Measurements from ENCODE around the gene NDST1.

NDST1 gene

DNA sequence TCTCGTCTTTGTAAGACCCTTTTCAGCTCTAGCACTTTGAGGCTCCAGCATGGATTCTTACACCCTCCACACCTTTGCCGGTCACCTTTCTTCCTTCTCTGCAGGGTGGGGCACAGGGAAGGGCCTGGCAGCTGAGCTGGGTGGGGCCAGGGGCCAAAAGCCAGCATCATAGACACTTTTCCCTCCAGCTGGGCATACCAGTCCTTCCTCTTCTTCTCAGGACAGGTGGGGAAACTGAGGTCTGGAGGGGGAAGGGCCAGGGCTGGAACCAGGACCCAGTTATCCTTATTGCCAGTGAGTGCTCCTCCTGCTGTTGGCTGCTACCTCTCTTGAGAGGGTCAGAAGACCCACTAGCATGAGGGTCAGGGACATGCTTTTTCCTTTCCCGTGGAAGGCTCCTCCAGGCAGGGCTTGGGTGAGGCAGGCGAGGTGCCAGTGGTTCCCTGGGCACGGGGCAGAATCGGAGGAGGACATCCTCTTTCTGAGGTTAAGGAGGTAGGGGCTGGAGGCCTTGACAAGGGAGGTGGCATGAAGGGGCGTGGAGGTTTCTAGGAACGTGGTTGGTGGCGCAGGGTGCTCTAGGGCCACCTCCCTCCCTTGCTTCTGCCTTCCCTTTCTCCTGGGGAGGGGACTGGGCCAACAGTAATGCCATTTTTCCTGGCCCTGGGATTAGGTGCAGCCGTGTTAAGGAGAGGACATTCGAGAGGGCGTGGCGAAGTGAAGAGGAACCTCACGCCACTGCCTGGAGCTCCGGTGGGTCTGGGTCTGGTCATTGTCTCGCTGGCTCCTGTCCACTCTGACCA lies at the start of gene NDST1:
TSS of gene NDST1 (plus strand) at position 658 of the 803 bp plus-strand sequence. CDS start 13,124 bp downstream, outside the sequence.
- TF ChIP-seq, protein P1, sequence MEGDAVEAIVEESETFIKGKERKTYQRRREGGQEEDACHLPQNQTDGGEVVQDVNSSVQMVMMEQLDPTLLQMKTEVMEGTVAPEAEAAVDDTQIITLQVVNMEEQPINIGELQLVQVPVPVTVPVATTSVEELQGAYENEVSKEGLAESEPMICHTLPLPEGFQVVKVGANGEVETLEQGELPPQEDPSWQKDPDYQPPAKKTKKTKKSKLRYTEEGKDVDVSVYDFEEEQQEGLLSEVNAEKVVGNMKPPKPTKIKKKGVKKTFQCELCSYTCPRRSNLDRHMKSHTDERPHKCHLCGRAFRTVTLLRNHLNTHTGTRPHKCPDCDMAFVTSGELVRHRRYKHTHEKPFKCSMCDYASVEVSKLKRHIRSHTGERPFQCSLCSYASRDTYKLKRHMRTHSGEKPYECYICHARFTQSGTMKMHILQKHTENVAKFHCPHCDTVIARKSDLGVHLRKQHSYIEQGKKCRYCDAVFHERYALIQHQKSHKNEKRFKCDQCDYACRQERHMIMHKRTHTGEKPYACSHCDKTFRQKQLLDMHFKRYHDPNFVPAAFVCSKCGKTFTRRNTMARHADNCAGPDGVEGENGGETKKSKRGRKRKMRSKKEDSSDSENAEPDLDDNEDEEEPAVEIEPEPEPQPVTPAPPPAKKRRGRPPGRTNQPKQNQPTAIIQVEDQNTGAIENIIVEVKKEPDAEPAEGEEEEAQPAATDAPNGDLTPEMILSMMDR (conservative IDR thresholded peaks at IDR 0.05; ENCODE audit: low read length), result no peak
- DNase-seq (ENCODE audit: low read depth), result no peak

DNA sequence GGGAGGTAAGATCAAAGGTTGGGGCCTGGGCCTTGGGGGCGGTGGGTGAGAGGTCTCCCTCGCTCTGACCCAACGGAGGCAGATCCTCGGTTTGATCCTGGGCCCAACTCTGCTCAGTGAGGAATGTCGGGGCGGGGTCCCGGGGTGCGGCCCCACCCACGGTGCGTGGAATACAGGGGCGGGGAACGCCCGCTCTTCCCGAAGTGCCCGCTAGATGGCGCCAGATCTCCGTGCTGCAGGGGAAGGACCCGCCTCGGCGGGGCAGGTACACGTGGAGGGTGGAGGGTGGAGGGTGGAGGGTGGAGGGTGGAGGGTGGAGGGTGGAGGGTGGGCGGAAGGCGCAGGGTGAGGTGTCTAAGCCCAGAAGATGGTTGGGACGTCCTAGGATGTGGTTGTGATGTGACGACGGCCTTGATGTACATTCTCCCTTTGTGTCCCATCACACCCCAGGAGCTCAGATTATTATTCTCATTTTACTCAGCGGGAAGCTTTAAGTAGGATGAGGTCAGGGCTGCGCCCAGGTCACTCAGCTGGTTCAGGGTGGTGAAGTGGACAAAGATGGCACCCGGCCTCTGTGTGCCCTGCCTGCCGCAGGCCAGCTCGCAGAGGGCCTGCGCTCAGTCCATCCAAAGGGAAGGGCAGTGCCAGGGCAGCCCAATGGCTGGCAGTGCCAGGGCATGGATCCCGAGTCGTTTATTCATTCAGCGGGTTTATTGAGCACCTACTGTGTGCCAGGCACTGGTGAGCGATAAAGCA lies 49.0 kb upstream of the NDST1 start:
- H3K4me3 ChIP-seq (ENCODE audit: low read length), result peak overlapping the region; percentile 33; the same call in 1 of the 2 replicates
- TF ChIP-seq, protein P1 (conservative IDR thresholded peaks at IDR 0.05; ENCODE audit: low read length), result peak; percentile 67
- DNase-seq (ENCODE audit: low read depth), result peak; percentile 59

More for the DNA sequence above, at the start of gene NDST1:
- no peak within 1 kb of the TSS for H3K4me3 ChIP-seq (ENCODE audit: low read length)

DNA sequence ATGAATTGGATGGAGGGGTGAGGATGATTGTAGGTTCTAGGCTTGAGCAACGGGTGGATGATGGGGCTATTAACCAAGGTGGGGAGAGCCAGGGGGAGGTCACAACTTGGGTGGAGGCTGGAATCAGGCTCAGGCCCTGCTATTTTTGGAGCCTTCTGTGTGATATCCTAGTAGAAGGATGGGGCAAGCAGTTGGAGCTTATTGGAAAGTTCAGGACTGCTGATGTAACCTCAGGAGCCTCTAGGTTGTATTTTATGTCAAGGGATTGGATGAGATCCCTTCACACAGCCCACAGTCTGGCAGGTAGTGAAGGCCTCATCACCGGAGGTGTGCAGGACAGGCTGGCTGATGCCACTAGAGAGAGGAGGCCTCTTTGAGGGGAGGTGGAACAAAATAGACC lies 47.1 kb upstream of the NDST1 start:
- no peak overlapping the region for H3K4me3 ChIP-seq (ENCODE audit: low read length)
- DNase-seq (ENCODE audit: low read depth), result no peak
- TF ChIP-seq, protein P1 (conservative IDR thresholded peaks at IDR 0.05; ENCODE audit: low read length), result no peak

DNA sequence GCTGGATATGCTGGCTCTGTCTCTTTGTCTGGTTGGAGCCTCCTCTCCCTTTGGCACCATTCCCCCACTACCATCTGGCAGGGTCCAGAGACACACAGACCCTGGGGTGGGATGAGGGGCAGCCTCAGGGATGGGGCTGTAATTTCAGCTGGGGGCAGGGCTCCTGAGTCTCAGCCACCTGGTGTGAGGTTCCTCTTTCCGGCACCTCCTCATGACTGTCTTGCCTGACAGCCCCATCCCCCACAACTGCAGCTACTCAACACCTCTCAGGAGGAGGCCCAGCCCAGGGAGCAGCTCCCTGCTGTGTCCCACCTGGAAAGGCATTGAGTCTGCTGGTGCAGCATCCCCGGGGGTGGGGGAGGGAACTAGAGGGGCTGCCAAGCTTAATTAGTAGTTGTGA lies 46.7 kb upstream of the NDST1 start:
- DNase-seq (ENCODE audit: low read depth), result no peak
- TF ChIP-seq, protein P1 (conservative IDR thresholded peaks at IDR 0.05; ENCODE audit: low read length), result no peak
- H3K4me3 ChIP-seq (ENCODE audit: low read length), result no peak overlapping the region

DNA sequence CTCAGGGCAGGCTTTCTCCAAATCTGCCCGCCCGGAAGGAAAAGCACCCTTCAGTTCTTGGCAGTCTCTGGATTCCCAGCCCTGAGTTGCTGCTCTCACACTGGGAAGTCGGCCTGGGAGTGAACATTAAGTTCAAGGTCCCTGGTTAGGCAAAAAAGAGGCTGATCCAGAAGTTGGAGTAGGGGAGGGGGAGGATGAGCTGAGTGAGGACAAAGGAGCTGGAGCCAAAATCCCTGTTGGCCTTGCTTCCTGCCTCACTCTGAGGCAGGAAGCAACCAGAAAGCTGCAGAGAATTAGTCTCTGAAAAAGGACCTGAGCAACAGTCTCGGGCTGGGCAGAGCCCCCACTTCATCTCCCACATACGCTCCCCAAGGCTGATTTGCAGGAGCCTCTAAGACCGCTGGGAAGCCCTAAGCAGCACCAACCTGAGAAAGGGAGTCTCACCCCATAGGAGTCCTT lies 43.3 kb upstream of the NDST1 start:
- peak; percentile 62 for DNase-seq (ENCODE audit: low read depth)
- H3K4me3 ChIP-seq (ENCODE audit: low read length), result no peak overlapping the region
- TF ChIP-seq, protein P1 (conservative IDR thresholded peaks at IDR 0.05; ENCODE audit: low read length), result no peak

DNA sequence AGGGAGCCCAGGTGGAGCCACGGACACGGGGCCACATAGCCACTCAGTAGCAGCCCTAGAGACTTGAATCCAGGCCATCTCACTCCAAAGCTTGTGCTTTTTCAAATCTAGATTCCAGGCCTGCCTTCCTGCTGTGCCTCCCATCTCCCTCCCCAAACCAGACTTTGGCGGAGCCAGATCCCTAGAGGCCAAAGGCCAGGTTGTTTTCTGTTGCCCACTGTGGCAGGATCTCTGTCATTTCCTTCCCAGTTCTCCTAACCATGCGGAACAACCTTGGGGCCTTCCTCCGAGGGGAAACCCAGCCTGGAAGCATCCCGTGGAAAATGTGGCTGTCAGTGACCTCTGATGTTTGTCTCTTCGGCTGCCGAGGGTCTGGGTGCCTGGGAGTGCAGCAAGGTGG lies 42.0 kb upstream of the NDST1 start:
- no peak for DNase-seq (ENCODE audit: low read depth)
- no peak overlapping the region for H3K4me3 ChIP-seq (ENCODE audit: low read length)
- TF ChIP-seq, protein P1 (conservative IDR thresholded peaks at IDR 0.05; ENCODE audit: low read length), result no peak

Measured in AG10803 (cell line).